GM18868 (cell line): ENCODE measurements around the gene LRP10.
"Not testable (repeated sequence)": the region's sequence is repeated elsewhere in the genome, so short reads cannot be mapped to it uniquely, and the experiment has no call there.

Experiments used
- ATAC-seq: cut with Tn5 transposase; IDR thresholded peaks from one replicate; pipeline ENCODE4 v1.9.1; 2021; ENCODE audit warnings: mild to moderate bottlenecking, moderate library complexity; ENCODE audit not compliant: unreplicated experiment

LRP10 gene, protein sequence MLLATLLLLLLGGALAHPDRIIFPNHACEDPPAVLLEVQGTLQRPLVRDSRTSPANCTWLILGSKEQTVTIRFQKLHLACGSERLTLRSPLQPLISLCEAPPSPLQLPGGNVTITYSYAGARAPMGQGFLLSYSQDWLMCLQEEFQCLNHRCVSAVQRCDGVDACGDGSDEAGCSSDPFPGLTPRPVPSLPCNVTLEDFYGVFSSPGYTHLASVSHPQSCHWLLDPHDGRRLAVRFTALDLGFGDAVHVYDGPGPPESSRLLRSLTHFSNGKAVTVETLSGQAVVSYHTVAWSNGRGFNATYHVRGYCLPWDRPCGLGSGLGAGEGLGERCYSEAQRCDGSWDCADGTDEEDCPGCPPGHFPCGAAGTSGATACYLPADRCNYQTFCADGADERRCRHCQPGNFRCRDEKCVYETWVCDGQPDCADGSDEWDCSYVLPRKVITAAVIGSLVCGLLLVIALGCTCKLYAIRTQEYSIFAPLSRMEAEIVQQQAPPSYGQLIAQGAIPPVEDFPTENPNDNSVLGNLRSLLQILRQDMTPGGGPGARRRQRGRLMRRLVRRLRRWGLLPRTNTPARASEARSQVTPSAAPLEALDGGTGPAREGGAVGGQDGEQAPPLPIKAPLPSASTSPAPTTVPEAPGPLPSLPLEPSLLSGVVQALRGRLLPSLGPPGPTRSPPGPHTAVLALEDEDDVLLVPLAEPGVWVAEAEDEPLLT

DNA sequence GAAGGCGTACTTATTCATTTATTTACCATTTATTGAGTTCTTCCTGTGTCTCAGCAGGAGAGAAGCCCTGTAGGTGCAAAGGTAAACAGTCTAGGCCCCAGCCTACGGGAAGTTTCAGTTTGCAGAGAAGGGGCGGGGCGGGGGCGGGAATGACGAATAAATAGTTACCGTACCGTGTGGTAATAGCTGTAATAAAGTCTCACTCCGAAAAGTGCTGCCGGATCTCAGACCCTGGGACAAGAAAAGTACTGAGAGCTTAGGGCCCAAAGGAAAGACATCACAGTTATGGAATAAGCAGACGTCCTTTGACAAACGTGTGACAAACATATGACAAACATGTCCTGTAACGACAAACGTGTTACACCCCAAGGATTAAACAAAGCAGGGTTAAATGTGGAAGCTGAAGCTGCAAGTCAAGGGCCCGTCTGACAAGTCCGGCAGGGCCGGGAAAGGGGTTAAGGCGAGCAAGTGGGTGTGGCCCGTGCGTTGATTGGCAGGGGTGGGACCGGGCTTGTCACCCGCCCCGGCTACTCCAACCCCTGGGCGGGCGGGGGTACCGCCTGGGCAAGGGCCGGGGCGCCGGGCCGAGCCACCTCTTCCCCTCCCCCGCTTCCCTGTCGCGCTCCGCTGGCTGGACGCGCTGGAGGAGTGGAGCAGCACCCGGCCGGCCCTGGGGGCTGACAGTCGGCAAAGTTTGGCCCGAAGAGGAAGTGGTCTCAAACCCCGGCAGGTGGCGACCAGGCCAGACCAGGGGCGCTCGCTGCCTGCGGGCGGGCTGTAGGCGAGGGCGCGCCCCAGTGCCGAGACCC, at the start of gene LRP10:
TSS of gene LRP10 (plus strand) at position 517 of the 809 bp plus-strand sequence. CDS start 564 bp downstream, outside the sequence.
- peak; percentile 76 for ATAC-seq

- no peak for ATAC-seq
These were observed 49.4 kb upstream of the LRP10 start for GRCh38 chr14:22822016-22822570.

DNA sequence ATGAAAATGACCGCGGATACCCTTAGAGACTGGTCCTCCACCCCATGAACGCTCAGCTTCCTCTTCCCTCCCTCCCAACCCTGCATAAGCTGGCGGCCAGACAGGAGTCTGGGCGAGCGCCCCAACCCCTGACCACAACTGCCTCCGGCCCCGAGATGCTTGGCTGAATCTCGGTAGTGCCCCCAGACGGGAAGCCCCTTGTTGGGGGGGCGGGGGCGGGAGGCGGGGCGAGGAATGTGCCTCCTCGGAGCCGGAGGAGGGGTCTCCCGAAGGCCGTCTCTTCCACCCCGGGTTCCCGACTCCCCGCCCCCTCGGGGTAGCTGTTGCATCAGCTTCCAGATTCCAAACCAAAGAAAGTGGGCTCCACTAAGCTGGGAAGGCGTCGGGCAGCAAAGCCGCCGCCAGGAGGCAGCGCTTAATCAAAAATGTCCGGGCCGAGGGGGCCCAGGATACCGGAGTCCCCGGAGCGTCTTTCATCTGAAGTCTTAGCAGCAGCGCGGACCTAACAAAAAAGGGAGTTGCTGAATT, 48.9 kb upstream of the LRP10 start:
- peak; percentile 46 for ATAC-seq

DNA sequence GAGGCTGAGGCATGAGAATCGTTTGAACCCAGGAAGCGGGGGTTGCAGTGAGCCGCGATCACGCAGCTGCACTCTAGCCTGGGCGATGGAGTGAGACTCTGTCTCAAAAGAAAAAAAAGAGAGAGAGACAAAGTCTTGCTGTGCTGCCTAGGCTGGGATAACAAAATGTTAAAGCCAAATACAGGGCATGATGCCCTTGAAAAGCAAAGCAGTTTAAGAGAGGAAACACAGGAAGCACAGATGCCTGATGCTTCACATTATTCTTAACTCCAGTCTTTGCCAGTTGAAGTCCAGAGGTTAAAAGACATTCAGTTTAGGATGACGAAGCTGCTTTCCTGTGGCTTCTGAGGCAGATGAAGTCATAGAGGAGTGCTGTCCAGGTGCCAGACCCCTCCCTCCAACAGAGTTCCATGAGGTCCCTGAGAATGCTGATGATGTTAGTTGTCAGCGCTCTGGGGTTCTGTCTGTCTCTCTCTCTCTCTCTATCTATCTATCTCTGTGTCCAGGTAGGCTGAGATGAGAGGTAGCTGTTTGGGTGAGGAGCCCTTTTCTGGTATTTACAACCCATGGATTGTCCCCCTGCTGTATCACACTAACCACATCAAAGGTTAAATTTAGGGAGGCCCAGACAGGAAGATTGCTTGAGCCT, 46.7 kb upstream of the LRP10 start:
- ATAC-seq, result no peak

DNA sequence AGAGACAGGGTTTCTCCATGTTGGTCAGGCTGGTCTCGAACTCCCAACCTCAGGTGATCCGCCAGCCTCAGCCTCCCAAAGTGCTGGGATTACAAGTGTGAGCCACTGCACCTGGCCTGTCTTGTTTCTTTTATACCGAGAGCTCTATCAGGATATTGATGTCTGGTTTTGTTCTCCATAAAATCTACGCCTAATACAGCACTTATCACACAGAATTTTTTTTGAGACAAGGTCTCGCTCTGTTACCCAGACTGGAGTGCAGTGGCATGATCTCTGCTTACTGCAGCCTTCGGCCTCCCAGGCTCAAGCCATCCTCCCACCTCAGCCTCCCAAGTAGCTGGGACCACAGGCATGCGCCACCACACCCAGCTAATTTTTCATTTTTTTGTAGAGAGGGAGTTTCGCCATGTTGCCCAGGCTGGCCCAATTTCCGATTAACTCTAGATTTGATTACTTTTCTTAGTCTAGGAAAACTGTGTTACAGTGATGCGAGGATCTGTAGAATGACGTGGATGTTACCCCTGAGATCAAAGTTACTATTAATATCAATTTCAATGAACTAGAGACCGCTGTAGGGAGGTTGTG, 42.4 kb upstream of the LRP10 start:
- not testable (repeated sequence) for ATAC-seq

DNA sequence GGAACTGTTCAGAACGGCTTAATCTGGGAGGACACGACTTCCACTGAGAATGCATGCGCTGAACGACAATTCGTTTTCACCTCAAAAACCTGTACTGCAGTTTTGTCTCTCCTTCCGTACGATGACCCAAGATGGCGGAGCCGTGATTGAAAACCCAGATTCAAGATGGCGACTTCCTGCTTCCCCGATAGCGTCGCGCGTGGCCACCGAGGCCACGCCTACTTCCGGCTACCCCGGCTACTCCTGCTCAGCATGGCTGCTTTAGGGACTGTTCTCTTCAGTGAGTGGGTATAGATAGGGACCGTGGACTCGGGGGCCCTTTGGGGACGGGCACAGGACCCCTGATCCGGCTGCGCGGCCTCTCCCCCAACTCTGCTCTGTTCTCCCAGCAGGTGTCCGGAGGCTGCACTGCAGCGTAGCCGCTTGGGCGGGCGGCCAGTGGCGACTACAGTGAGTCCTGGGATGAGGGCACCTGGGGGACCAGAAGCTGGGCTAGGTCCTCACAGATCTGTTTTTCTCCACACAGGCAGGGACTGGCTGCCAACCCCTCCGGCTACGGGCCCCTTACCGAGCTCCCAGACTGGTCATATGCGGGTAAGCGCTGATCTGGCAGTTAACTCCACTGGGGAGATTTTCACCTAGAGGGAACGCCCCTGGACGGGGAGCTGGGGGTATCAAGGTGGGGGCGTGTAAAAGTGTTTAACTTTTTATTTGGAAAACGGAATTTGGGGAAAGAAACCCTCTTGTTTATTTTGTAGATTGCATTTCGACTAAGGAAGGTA, 41.7 kb upstream of the LRP10 start, which contains the start of gene MRPL52:
TSS of gene MRPL52 (plus strand) at position 227 of the 782 bp plus-strand sequence. CDS start at position 253, 26 bp downstream.
- peak; percentile 95 for ATAC-seq

DNA sequence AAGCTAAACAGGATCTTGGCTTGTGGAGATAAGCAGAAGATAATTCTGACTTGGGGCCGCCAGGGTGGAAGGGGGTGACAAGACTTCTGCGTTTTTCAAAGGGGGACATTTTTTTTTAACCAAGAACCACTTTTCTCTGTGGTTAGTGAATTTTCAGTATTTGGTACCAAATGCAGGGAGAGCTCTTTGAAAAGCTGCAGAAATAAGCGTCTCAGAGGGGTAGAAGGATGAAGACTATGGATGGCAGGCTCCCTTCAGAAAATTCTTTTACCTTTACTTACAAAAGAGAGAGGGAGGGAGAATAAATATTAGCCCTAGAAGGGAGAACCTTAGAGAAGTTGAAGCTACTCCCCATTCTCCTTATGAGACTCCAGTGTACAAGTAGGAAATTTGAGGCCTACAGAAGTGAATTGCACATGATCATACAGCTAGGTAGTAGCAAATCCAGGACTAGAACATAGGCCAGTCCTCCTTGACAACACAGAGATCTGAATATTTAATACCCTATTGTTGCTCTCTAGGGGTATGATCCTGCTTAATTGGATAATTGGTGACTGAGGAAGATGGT, 41.0 kb upstream of the LRP10 start:
- no peak for ATAC-seq

DNA sequence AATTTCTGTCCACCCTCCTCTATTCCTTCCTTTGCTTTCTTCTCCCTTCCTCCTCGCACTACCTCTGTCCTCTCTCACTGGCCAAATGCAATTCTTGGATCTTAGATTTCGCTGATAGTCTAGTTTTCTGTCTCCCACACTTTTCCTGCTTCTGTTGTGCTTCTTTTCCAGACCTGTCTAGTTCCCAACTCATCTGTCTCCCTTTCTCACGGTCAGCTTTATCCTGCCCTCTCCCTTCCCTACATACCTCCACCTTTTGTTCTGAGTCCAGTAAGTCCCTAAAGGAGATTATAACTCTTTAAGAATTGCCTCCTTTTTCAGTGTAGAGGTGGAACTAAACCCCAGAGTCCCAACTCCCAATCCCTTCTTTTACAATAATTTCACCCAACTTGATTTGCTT, 36.0 kb upstream of the LRP10 start:
- no peak for ATAC-seq

DNA sequence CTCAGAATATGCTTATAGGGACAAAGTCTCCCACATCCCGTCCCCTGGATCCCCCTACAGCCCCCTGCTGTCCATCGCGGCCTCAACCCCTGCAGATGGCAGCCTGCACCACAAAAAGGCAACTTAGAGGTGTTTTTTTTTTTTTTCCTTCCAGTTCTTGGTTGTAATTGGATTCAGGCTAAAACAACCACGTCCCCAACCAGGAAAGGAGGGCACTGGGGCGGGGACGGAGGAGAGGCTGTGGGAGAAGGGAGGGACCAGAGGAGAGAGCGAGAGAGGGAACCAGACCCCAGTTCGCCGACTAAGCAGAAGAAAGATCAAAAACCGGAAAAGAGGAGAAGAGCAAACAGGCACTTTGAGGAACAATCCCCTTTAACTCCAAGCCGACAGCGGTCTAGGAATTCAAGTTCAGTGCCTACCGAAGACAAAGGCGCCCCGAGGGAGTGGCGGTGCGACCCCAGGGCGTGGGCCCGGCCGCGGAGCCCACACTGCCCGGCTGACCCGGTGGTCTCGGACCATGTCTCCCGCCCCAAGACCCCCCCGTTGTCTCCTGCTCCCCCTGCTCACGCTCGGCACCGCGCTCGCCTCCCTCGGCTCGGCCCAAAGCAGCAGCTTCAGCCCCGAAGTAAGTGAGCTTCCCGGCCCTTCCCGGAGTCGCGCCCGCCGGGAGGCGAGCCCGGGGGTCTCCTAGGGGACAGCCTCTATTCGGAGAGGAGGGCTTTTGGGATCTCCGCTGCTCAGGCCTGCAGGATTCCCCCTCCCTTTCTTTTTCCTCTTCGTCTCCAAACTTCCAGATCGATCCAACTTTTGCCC, 35.0 kb upstream of the LRP10 start, which contains the start of gene MMP14:
TSS of gene MMP14 (plus strand) at position 285 of the 813 bp plus-strand sequence. CDS start at position 518, 233 bp downstream.
- no peak for ATAC-seq

GRCh38 chr14:22837114-22837749, 34.3 kb upstream of the LRP10 start:
- ATAC-seq, result no peak

GRCh38 chr14:22837750-22838538, 33.6 kb upstream of the LRP10 start:
- no peak for ATAC-seq

GRCh38 chr14:22838631-22839041, 32.9 kb upstream of the LRP10 start:
- ATAC-seq, result no peak

DNA sequence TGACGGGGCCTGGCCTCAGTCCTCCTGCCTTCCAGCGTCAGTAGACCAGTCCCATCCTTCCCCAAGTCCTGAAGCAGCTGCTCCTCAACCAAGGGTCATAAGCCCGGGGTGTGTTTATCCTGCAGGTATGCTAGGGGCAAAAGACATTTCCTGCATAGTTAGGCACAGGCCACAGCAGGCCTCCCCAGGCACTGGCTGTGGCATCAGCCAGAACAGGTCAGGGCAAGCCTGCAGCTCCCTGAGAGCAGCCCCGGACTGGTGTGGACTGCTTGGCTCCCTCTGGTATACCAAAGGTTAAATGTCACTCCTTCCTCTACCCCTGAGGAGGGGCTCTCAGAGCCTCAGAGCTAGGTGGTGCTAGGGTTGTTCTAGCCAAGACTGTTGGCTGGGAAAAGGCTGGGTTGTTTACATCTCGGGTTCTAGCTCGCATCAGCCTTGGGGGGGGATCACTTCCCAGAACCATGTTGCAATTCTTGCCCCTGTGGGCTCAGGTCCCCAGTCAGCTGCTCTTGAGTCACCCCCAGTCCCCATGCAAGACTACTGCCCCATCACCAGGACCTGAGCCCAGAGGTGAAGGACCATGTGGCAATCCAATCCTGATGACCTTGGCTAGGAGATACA, 32.3 kb upstream of the LRP10 start:
- no peak for ATAC-seq

DNA sequence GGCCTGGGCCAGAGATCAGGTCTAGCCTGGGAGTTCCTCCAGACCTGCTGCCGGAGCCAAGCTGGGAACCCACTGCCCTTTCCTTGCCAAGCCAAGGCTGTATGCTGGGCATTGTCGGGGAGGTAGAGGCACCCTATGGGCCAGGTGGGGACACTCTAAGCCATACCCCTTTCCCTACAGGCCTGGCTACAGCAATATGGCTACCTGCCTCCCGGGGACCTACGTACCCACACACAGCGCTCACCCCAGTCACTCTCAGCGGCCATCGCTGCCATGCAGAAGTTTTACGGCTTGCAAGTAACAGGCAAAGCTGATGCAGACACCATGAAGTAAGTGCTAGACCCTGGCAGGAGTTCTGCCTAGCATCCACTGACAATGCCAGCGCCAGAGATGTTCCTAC, 30.2 kb upstream of the LRP10 start:
- no peak for ATAC-seq

GRCh38 chr14:22841769-22842168, 29.8 kb upstream of the LRP10 start:
- ATAC-seq, result no peak
